HEK293 (cell line): ENCODE data around the gene PCTP.

Experiments used
- CTCF ChIA-PET: fragments of 350-600 bp; formaldehyde crosslinking; extraction: SDS; loops from one replicate; lab custom pipeline; 2021; ENCODE audit warnings: antibody characterized with exemption; lab: Yijun Ruan, JAX
- POLR2A ChIA-PET: fragments of 300-600 bp; formaldehyde crosslinking; extraction: SDS; loops from one replicate; lab custom pipeline; 2020; ENCODE audit warnings: antibody characterized with exemption, inconsistent platforms; lab: Yijun Ruan, JAX
- H3K27ac ChIP-seq: fragments of 200-500 bp; sonication (Bioruptor generic); 2 replicates; pipeline ENCODE4 v1.5.1; 2014; ENCODE audit warnings: low read depth, low read length, control low read depth, inconsistent platforms; ENCODE audit errors: extremely low read depth
- H3K36me3 ChIP-seq, 2 experiments: fragments of 200-500 bp in 1 of 2; sonication (Bioruptor generic) in 1 of 2; 1 replicate in 1 of 2; 2 replicates in 1 of 2; pipeline ENCODE4 v1.5.1; 2014 to 2017; ENCODE audit warnings: inconsistent platforms in 2 of 2, low read length in 2 of 2; ENCODE audit not compliant: control insufficient read depth in 2 of 2, insufficient read depth in 1 of 2
- H3K4me1 ChIP-seq: fragments of 200-500 bp; sonication (Bioruptor generic); 2 replicates; pipeline ENCODE4 v1.5.1; 2014; ENCODE audit warnings: mild to moderate bottlenecking, low read length, inconsistent platforms; ENCODE audit not compliant: control insufficient read depth, insufficient read depth
- H3K4me3 ChIP-seq: 2 replicates; pipeline ENCODE4 v1.5.1; 2011; ENCODE audit warnings: low read depth, mild to moderate bottlenecking, control low read depth, low read length, moderate library complexity
- H3K9me3 ChIP-seq: fragments of 200-500 bp; sonication (Bioruptor generic); 2 replicates; pipeline ENCODE4 v1.5.1; 2014; ENCODE audit warnings: low read depth, low read length, inconsistent platforms; ENCODE audit not compliant: control insufficient read depth, insufficient read depth
- ATF2 ChIP-seq: fragments of 450-650 bp; formaldehyde crosslinking; IDR thresholded peaks from 2 replicates; pipeline ENCODE4 v1.5.1; 2016; ENCODE audit warnings: missing biosample characterization, missing genetic modification characterization, low read depth
- CTCF ChIP-seq: fragments of 450-650 bp; formaldehyde crosslinking; IDR thresholded peaks from 2 replicates; pipeline ENCODE4 v1.5.1; 2016; ENCODE audit warnings: missing biosample characterization, missing genetic modification characterization
- HOXC10 ChIP-seq: sonication (generic); formaldehyde crosslinking; IDR thresholded peaks from 2 replicates; pipeline ENCODE4 v1.8.1; 2023; ENCODE audit warnings: mild to moderate bottlenecking, missing genetic modification reagents
- KLF1 ChIP-seq: fragments of 450-650 bp; formaldehyde crosslinking; IDR thresholded peaks from 2 replicates; pipeline ENCODE4 v1.5.1; 2016; ENCODE audit warnings: missing biosample characterization, missing genetic modification characterization
- KLF17 ChIP-seq: fragments of 450-650 bp; formaldehyde crosslinking; IDR thresholded peaks from 2 replicates; pipeline ENCODE4 v1.5.1; 2016; ENCODE audit warnings: missing biosample characterization, missing genetic modification characterization
- KLF7 ChIP-seq: fragments of 450-650 bp; formaldehyde crosslinking; IDR thresholded peaks from 2 replicates; pipeline ENCODE4 v1.5.1; 2016; ENCODE audit warnings: missing biosample characterization, missing genetic modification characterization, borderline replicate concordance
- PATZ1 ChIP-seq: fragments of 450-650 bp; formaldehyde crosslinking; IDR thresholded peaks from 2 replicates; pipeline ENCODE4 v1.5.1; 2016; ENCODE audit warnings: missing biosample characterization, missing genetic modification characterization
- PRDM10 ChIP-seq: fragments of 450-650 bp; formaldehyde crosslinking; IDR thresholded peaks from 2 replicates; pipeline ENCODE4 v1.5.1; 2016; ENCODE audit warnings: missing biosample characterization, missing genetic modification characterization
- SP2 ChIP-seq: fragments of 450-650 bp; formaldehyde crosslinking; IDR thresholded peaks from 2 replicates; pipeline ENCODE4 v1.5.1; 2016; ENCODE audit warnings: missing biosample characterization, missing genetic modification characterization
- SP7 ChIP-seq: fragments of 450-650 bp; formaldehyde crosslinking; IDR thresholded peaks from 2 replicates; pipeline ENCODE4 v1.5.1; 2016; ENCODE audit warnings: missing biosample characterization, missing genetic modification characterization
- WT1 ChIP-seq: fragments of 450-650 bp; formaldehyde crosslinking; IDR thresholded peaks from 2 replicates; pipeline ENCODE4 v1.5.1; 2016; ENCODE audit warnings: missing biosample characterization, missing genetic modification characterization
- ZBTB11 ChIP-seq: fragments of 450-650 bp; formaldehyde crosslinking; conservative IDR thresholded peaks from 2 replicates; pipeline ENCODE4 v1.5.1; 2016; ENCODE audit warnings: low read depth, missing biosample characterization, missing genetic modification characterization
- ZBTB17 ChIP-seq: fragments of 450-650 bp; formaldehyde crosslinking; IDR thresholded peaks from 2 replicates; pipeline ENCODE4 v1.5.1; 2016; ENCODE audit warnings: missing biosample characterization, missing genetic modification characterization
- ZBTB48 ChIP-seq: fragments of 450-650 bp; formaldehyde crosslinking; IDR thresholded peaks from 2 replicates; pipeline ENCODE4 v1.5.1; 2016; ENCODE audit warnings: missing biosample characterization, missing genetic modification characterization
- ZNF311 ChIP-seq: fragments of 450-650 bp; formaldehyde crosslinking; IDR thresholded peaks from 2 replicates; pipeline ENCODE4 v1.5.1; 2017; ENCODE audit warnings: missing biosample characterization, missing genetic modification characterization, borderline replicate concordance
- ZNF341 ChIP-seq: fragments of 450-650 bp; formaldehyde crosslinking; IDR thresholded peaks from 2 replicates; pipeline ENCODE4; 2016; ENCODE audit warnings: low read depth, missing biosample characterization, missing genetic modification characterization
- ZNF660 ChIP-seq: fragments of 450-650 bp; IDR thresholded peaks from 2 replicates; pipeline ENCODE4 v1.5.1; 2018; ENCODE audit warnings: missing biosample characterization, mild to moderate bottlenecking, missing genetic modification characterization
- ZNF76 ChIP-seq: fragments of 450-650 bp; formaldehyde crosslinking; IDR thresholded peaks from 2 replicates; pipeline ENCODE4; 2016; ENCODE audit warnings: low read depth, missing biosample characterization, missing genetic modification characterization, borderline replicate concordance
- ZNF776 ChIP-seq: fragments of 450-650 bp; formaldehyde crosslinking; IDR thresholded peaks from 2 replicates; pipeline ENCODE4 v1.5.0; 2017; ENCODE audit warnings: missing biosample characterization, missing genetic modification characterization, borderline replicate concordance

PCTP gene

GRCh38 chr17:55726440-55726839 is 24.4 kb upstream of the PCTP start (continued):
- TF ChIP-seq ZBTB11 (tag by site-specific recombination) (no peak), ZBTB48 (tag by site-specific recombination) (peak; percentile 44), ZBTB17 (tag by site-specific recombination) (0 out of 2 replicates have a peak, but pooled peaks have one; percentile 37), ZNF76 (tag by site-specific recombination) (0 out of 2 replicates have a peak, but pooled peaks have one; percentile 24), HOXC10 (CRISPR knock-in tag) (no peak), ZNF776 (tag by site-specific recombination) (no peak), CTCF (tag by site-specific recombination) (no peak), KLF7 (no peak), PATZ1 (tag by site-specific recombination) (peak; percentile 31; the same call in 1 of the 2 replicates), PRDM10 (tag by site-specific recombination) (peak; percentile 15; the same call in 1 of the 2 replicates), SP2 (tag by site-specific recombination) (0 out of 2 replicates have a peak, but pooled peaks have one; percentile 30), ATF2 (tag by site-specific recombination) (no peak), SP7 (tag by site-specific recombination) (no peak)

GRCh38 chr17:55727275-55727674 is 23.6 kb upstream of the PCTP start:
- Histone ChIP-seq H3K4me1 (peaks cover 37% of the 10 kb centered on the region), H3K36me3 (no peaks in the 10 kb centered on the region), H3K27ac (no peak overlapping the region), H3K4me3 (no peak overlapping the region), H3K9me3 (no peaks in the 10 kb centered on the region)
- ChIA-PET CTCF (interaction anchor here (0.6 to 1.4 kb wide), 3 partner anchors 9 to 86 kb away, joined by 3 to 7 read pairs (median 3); no protein-coding TSS in a partner anchor), POLR2A (interaction anchor here (1.5 kb wide), 1 partner anchor 24 kb away, joined by 15 read pairs; the partner anchor contains the start of gene PCTP)
- TF ChIP-seq KLF1 (tag by site-specific recombination) = peak; percentile 59; the same call in 1 of the 2 replicates
- peak; percentile 53; the same call in 1 of the 2 replicates for TF ChIP-seq KLF17 (tag by site-specific recombination)
- TF ChIP-seq ZNF311 (tag by site-specific recombination) = no peak
- peak; percentile 57; the same call in 1 of the 2 replicates for TF ChIP-seq WT1
- no peak for TF ChIP-seq ZNF660
- peak; percentile 26; the same call in 1 of the 2 replicates for TF ChIP-seq ZNF341 (tag by site-specific recombination)
